WTC11 (cell line): ENCODE results near the gene LSR.

ENCODE experiments used
- ZNF138 ChIP-seq: sonication (generic); formaldehyde crosslinking; conservative IDR thresholded peaks from 2 replicates; pipeline ENCODE4 v1.8.1; 2022; ENCODE audit warnings: mild to moderate bottlenecking, moderate library complexity, missing genetic modification reagents
- ZNF317 ChIP-seq: sonication (generic); formaldehyde crosslinking; IDR thresholded peaks from 2 replicates; pipeline ENCODE4 v1.8.1; 2023; ENCODE audit warnings: low read depth, mild to moderate bottlenecking, moderate library complexity, missing genetic modification reagents, borderline replicate concordance
- ZSCAN18 ChIP-seq: fragments of 250-450 bp; sonication (Bioruptor Pico); IDR thresholded peaks from 2 replicates; pipeline ENCODE4 v2.1.2; 2022; ENCODE audit warnings: mild to moderate bottlenecking, moderate library complexity
- TF ChIP-seq, protein P1 (sequence below): fragments of 200-600 bp; IDR thresholded peaks from 2 replicates; pipeline ENCODE4 v1.8.0; 2022; ENCODE audit warnings: antibody characterized with exemption

DNA sequence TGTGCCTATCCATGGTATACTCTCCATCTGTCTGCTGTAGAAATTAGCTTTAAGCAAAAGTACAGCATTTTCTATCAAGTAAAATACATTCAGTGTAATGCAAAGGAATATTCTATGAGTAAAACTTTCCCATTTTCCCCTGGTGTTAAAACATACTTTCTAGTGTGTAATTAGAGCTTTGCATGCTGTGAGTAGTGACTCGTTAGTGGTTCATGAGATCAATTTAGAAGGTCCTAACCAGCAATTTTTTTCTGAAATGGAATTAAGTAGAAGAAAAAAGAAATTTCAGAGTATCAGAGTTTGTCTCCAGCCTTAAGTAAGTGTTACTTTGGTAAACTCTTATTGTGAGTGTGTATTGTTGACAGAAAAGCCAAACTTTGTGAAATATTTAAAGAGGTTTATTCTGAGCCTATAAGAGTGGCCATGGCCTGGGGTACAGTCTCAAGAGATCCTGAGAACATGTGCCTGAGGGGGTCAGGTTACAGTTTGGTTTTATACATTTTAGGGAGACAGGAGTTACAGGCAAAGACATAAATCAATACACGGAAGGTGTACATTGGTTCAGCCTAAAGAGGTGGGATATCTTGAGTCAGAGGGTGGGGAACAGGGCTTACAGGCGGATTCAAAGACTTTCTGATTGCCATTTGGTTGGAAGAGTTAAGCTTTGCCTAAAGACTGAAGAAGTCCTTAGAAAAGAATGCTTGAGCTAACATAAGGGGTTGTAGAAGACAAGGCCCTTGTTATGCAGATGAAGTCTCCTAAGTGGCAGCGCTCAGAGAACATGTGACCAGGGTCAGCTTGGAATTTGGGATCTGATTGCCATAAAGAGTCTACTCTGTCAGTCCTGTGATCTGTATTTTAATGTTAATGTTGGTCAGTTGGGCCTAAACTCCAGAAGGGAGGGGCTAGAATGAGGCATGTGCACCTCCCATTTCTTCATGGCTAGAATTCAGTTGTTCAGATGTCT, 45.8 kb upstream of the LSR start:
- TF ChIP-seq, protein P1, sequence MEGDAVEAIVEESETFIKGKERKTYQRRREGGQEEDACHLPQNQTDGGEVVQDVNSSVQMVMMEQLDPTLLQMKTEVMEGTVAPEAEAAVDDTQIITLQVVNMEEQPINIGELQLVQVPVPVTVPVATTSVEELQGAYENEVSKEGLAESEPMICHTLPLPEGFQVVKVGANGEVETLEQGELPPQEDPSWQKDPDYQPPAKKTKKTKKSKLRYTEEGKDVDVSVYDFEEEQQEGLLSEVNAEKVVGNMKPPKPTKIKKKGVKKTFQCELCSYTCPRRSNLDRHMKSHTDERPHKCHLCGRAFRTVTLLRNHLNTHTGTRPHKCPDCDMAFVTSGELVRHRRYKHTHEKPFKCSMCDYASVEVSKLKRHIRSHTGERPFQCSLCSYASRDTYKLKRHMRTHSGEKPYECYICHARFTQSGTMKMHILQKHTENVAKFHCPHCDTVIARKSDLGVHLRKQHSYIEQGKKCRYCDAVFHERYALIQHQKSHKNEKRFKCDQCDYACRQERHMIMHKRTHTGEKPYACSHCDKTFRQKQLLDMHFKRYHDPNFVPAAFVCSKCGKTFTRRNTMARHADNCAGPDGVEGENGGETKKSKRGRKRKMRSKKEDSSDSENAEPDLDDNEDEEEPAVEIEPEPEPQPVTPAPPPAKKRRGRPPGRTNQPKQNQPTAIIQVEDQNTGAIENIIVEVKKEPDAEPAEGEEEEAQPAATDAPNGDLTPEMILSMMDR: no peak
- TF ChIP-seq ZNF138 (CRISPR knock-in tag) (no peak), ZSCAN18 (CRISPR knock-in tag) (no peak), ZNF317 (CRISPR knock-in tag) (no peak)
